ENCODE results near the gene MRTO4.
"Not testable (repeated sequence)": the region's sequence is repeated elsewhere in the genome, so short reads cannot be mapped to it uniquely, and the experiment has no call there.

DNA sequence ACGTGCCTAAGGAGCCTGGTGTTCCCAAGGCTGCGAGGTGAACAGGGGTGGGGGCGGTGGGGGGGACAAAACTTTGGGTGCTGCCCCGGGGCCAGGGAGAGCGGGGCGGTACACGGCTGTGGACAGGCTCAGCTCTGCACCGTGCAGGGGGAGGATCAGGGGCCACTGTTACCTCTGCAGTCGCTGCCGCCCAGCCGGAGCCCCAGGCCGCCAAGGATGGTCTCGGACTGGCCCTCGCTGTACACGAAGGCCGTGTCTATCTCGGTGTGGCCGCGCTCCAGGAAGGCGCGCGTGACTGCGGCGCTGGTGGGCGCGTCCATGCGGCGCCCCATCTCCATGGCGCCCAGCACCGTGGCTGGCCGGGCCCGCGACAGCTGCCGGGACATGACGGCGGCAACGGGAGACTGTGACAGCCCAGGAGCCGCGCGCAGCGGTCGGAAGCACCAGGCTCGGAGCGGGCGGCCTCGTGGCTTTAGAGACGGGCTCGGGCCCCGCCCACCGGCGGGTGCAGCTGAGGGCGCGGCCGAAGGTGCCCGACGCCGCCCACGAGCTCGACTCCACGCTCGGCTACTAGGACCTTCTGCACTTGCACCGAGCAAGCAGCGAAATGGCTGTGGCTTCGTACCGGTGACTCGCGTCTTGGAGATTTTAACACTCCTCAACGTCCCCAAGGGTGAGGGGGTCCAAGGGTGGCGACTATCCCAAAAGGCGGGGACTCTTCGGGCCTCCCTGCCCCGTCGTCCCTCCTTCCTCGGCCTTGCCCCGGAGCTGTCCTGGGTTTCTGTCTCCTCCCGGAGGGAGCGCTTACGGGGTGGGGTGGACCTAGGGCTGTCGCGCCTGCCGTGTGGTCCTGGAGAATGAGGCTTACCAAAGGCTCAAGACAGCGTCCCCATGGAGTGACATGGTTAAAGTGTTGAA lies 37.0 kb downstream of the MRTO4 start, which contains the start of gene AKR7A3:
- TF ChIP-seq, protein P1, sequence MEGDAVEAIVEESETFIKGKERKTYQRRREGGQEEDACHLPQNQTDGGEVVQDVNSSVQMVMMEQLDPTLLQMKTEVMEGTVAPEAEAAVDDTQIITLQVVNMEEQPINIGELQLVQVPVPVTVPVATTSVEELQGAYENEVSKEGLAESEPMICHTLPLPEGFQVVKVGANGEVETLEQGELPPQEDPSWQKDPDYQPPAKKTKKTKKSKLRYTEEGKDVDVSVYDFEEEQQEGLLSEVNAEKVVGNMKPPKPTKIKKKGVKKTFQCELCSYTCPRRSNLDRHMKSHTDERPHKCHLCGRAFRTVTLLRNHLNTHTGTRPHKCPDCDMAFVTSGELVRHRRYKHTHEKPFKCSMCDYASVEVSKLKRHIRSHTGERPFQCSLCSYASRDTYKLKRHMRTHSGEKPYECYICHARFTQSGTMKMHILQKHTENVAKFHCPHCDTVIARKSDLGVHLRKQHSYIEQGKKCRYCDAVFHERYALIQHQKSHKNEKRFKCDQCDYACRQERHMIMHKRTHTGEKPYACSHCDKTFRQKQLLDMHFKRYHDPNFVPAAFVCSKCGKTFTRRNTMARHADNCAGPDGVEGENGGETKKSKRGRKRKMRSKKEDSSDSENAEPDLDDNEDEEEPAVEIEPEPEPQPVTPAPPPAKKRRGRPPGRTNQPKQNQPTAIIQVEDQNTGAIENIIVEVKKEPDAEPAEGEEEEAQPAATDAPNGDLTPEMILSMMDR (IDR thresholded peaks at IDR 0.05) = not testable (repeated sequence)
- TF ChIP-seq TAF1 (IDR thresholded peaks at IDR 0.05; ENCODE audit: borderline replicate concordance, low read depth, low read length); FOXJ3 (CRISPR knock-in tag; IDR thresholded peaks at IDR 0.05): not testable (repeated sequence)

Measured in SK-N-SH (cell line).